Astrocyte (in vitro differentiated cells and primary cell): Measurements from ENCODE around the gene RANBP10.

Experiments used
- CTCF ChIP-seq: IDR thresholded peaks from 2 replicates; pipeline ENCODE4 v1.5.1; 2011; ENCODE audit warnings: low read depth, mild to moderate bottlenecking, inconsistent platforms, low read length, moderate library complexity; ENCODE audit not compliant: insufficient read depth
- EZH2 ChIP-seq: IDR thresholded peaks from 2 replicates; pipeline ENCODE4 v1.6.1; 2012; ENCODE audit warnings: mild to moderate bottlenecking, low read length, inconsistent platforms; ENCODE audit not compliant: insufficient read depth

- TF ChIP-seq CTCF (no peak), EZH2 (no peak)
Measured at GRCh38 chr16:67740391-67740790, 66.0 kb downstream of the RANBP10 start.
